ENCODE measurements around the gene IRX5.

- TF ChIP-seq RAD21 (IDR thresholded peaks at IDR 0.05; ENCODE audit: low read depth) (no peak), EP300 (IDR thresholded peaks at IDR 0.05; ENCODE audit: borderline replicate concordance) (no peak), NFIC (IDR thresholded peaks at IDR 0.05) (no peak), TCF12 (IDR thresholded peaks at IDR 0.05; ENCODE audit: low read depth) (no peak), YY1 (IDR thresholded peaks at IDR 0.05; ENCODE audit: low read depth) (no peak), TAF1 (IDR thresholded peaks at IDR 0.05; ENCODE audit: low read depth) (no peak), USF1 (IDR thresholded peaks at IDR 0.05) (no peak), TEAD4 (IDR thresholded peaks at IDR 0.05) (no peak), MAX (IDR thresholded peaks at IDR 0.05) (no peak)
Measured at GRCh38 chr16:54928016-54928356, 2.7 kb upstream of the IRX5 start.

Measured in Ishikawa (cell line).